IMR-90 (cell line): Measurements from ENCODE around the gene CDK5.

Source experiments
- CEBPB ChIP-seq: IDR thresholded peaks from 2 replicates; pipeline ENCODE4 v1.6.1; 2012; ENCODE audit warnings: low read depth, low read length, improper control_type of control experiment
- CHD1 ChIP-seq: IDR thresholded peaks from 2 replicates; pipeline ENCODE4 v1.6.1; 2012; ENCODE audit warnings: low read depth, low read length, improper control_type of control experiment
- ELK1 ChIP-seq: fragments of 150-350 bp; IDR thresholded peaks from 2 replicates; pipeline ENCODE4 v1.6.1; 2016; ENCODE audit warnings: low read depth, mild to moderate bottlenecking, low read length, moderate library complexity, borderline replicate concordance
- FOS ChIP-seq: fragments of 150-350 bp; IDR thresholded peaks from 2 replicates; pipeline ENCODE4 v1.6.1; 2016; ENCODE audit warnings: low read depth, low read length
- MAFK ChIP-seq: IDR thresholded peaks from 2 replicates; pipeline ENCODE4 v1.6.1; 2012; ENCODE audit warnings: low read depth, low read length, improper control_type of control experiment
- MXI1 ChIP-seq: IDR thresholded peaks from 2 replicates; pipeline ENCODE4 v1.6.1; 2012; ENCODE audit warnings: low read depth, mild to moderate bottlenecking, low read length, moderate library complexity, borderline replicate concordance
- POLR2A ChIP-seq: IDR thresholded peaks from 2 replicates; pipeline ENCODE4 v1.6.1; 2012; ENCODE audit warnings: mild to moderate bottlenecking, low read depth, low read length
- RCOR1 ChIP-seq: IDR thresholded peaks from 2 replicates; pipeline ENCODE4 v1.6.1; 2012; ENCODE audit warnings: mild to moderate bottlenecking, low read length, improper control_type of control experiment; ENCODE audit not compliant: insufficient replicate concordance
- TF ChIP-seq, protein P1 (sequence below): conservative IDR thresholded peaks from 2 replicates; pipeline ENCODE4 v1.5.1; 2012; ENCODE audit warnings: mild to moderate bottlenecking, low read depth, low read length, improper control_type of control experiment

DNA sequence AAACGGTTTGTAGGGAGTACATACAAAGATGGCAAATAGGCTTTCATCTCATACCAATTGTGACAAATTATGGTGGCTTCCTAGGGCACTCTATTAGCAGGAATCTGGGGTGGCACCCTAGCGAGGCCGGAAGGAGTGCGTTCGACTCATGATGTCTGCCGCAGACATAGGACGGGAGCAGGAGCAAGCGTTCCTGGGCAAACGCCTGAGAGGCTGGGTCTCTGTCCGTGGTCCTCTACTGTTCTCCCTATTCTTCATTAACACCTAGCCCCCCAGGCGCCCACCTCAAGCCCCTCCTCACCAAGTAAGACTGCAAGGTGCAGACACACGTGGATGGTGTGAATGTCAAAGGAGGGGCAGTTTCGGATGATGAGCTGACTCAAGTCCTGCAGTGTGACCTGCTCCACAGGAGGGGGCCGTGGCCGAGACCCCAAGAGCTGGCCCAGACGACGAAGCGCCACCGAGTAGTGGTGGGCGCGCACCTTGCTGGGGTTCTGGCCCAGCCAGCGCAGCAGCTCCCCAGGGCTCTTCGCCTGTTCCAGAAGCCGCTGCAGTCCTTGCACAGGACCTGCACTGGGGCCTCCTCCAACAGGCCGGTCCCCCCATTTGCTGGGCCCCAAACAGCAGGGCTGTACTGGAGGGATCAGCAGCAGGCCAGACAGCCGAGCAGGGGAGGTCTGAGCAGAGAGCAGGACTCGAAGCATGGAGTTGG, 21.7 kb upstream of the CDK5 start:
- TF ChIP-seq, protein P1, sequence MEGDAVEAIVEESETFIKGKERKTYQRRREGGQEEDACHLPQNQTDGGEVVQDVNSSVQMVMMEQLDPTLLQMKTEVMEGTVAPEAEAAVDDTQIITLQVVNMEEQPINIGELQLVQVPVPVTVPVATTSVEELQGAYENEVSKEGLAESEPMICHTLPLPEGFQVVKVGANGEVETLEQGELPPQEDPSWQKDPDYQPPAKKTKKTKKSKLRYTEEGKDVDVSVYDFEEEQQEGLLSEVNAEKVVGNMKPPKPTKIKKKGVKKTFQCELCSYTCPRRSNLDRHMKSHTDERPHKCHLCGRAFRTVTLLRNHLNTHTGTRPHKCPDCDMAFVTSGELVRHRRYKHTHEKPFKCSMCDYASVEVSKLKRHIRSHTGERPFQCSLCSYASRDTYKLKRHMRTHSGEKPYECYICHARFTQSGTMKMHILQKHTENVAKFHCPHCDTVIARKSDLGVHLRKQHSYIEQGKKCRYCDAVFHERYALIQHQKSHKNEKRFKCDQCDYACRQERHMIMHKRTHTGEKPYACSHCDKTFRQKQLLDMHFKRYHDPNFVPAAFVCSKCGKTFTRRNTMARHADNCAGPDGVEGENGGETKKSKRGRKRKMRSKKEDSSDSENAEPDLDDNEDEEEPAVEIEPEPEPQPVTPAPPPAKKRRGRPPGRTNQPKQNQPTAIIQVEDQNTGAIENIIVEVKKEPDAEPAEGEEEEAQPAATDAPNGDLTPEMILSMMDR: no peak
- no peak for TF ChIP-seq CHD1
- TF ChIP-seq POLR2A: no peak
- TF ChIP-seq ELK1: no peak
- no peak for TF ChIP-seq MXI1
- TF ChIP-seq FOS: no peak
- TF ChIP-seq CEBPB: no peak
- TF ChIP-seq MAFK: no peak
- TF ChIP-seq RCOR1: no peak
